Endothelial cell of umbilical vein (primary cell): ENCODE measurements around the gene KDM3B. TPM values are rescaled to one million over a fixed set of nuclear protein-coding genes. Genes with fewer than 3 reads are reported as not detected.

ENCODE experiments used
- BruUV-seq: library from RNA; stranded (reverse); fragments of 400-500 nt; replicated peaks from 2 replicates; lab custom pipeline; 2021; lab: Mats Ljungman, UMichigan
- CTCF ChIA-PET: fragments of 300-600, 350-600 bp; sonication (Branson Sonifier 250); formaldehyde crosslinking; loops from one replicate; lab custom pipeline; 2021; ENCODE audit warnings: antibody characterized with exemption, inconsistent platforms; lab: Charles Lee
- POLR2A ChIA-PET: fragments of 300-600, 350-600 bp; sonication (Branson Sonifier 250); formaldehyde crosslinking; loops from one replicate; lab custom pipeline; 2021; ENCODE audit warnings: antibody characterized with exemption, inconsistent platforms; lab: Charles Lee
- DNase-seq: peaks from one replicate; pipeline ENCODE4 v3.0.0-alpha.2; 2011; ENCODE audit warnings: low read depth, low spot score
- FAIRE-seq: peaks from 2 replicates; lab custom pipeline; 2011; peaks lifted over from hg19 to GRCh38; lab: Jason Lieb, UNC
- H2AFZ ChIP-seq: 2 replicates; pipeline ENCODE4 v1.6.0; 2012; ENCODE audit warnings: low read depth, low read length, control low read depth, inconsistent platforms
- H3K27ac ChIP-seq: 2 replicates; pipeline ENCODE4 v1.5.1; 2011; ENCODE audit warnings: low read depth, mild to moderate bottlenecking, control low read depth, low read length, moderate library complexity; ENCODE audit not compliant: insufficient read depth
- H3K27me3 ChIP-seq, 2 experiments: 2 replicates each; pipeline versions ENCODE4 v1.6.0 to v1.6.1; 2011; ENCODE audit warnings: low read length in 2 of 2, mixed read lengths in 1 of 2; ENCODE audit not compliant: control insufficient read depth in 2 of 2, insufficient read depth in 2 of 2
- H3K36me3 ChIP-seq, 2 experiments: 2 replicates in 1 of 2; 3 replicates in 1 of 2; pipeline ENCODE4 v1.5.1; 2011; ENCODE audit warnings: low read length in 2 of 2, mild to moderate bottlenecking in 1 of 2, moderate library complexity in 1 of 2; ENCODE audit not compliant: control insufficient read depth in 2 of 2, insufficient read depth in 2 of 2; ENCODE audit errors: extremely low read depth in 1 of 2
- H3K4me1 ChIP-seq: 3 replicates; pipeline ENCODE4 v1.5.1; 2011; ENCODE audit warnings: mild to moderate bottlenecking, low read length; ENCODE audit not compliant: control insufficient read depth, insufficient read depth; ENCODE audit errors: extremely low read depth
- H3K4me2 ChIP-seq: 2 replicates; pipeline ENCODE4 v1.6.1; 2011; ENCODE audit warnings: low read length, control low read depth, mixed read lengths; ENCODE audit not compliant: insufficient read depth
- H3K4me3 ChIP-seq, 3 experiments: fragments of 200-600 bp in 1 of 3; sonication (generic), shearing (Covaris generic) in 1 of 3; replicated peaks in 1 of 3; 2 replicates each; pipeline ENCODE4 v1.5.1; 2011 to 2016; ENCODE audit warnings: control low read depth in 3 of 3, low read length in 3 of 3, mild to moderate bottlenecking in 2 of 3, inconsistent platforms in 1 of 3, low read depth in 1 of 3, moderate library complexity in 1 of 3; ENCODE audit not compliant: insufficient read depth in 1 of 3
- H3K79me2 ChIP-seq: 2 replicates; pipeline ENCODE4 v1.6.0; 2012; ENCODE audit warnings: low read length, inconsistent platforms; ENCODE audit not compliant: control insufficient read depth, insufficient read depth
- H3K9ac ChIP-seq: replicated peaks from 2 replicates; pipeline ENCODE3; 2011; ENCODE audit warnings: low read length, control low read depth; ENCODE audit not compliant: insufficient read depth; ENCODE audit errors: extremely low read depth
- H3K9me1 ChIP-seq: replicated peaks from 3 replicates; pipeline ENCODE4 v1.6.0; 2011; ENCODE audit warnings: mild to moderate bottlenecking, low read length; ENCODE audit not compliant: control insufficient read depth, insufficient read depth; ENCODE audit errors: extremely low read depth
- H3K9me3 ChIP-seq: replicated peaks from 2 replicates; pipeline ENCODE4 v1.5.1; 2012; ENCODE audit warnings: low read length, inconsistent platforms; ENCODE audit not compliant: control insufficient read depth, insufficient read depth
- H4K20me1 ChIP-seq: replicated peaks from 2 replicates; pipeline ENCODE3; 2011; ENCODE audit warnings: mild to moderate bottlenecking, low read length; ENCODE audit not compliant: control insufficient read depth, insufficient read depth; ENCODE audit errors: extremely low read depth
- FOS ChIP-seq: IDR thresholded peaks from 2 replicates; pipeline ENCODE4 v1.6.1; 2011; ENCODE audit warnings: mild to moderate bottlenecking, low read length, moderate library complexity, borderline replicate concordance; ENCODE audit not compliant: insufficient read depth
- GATA2 ChIP-seq: IDR thresholded peaks from 2 replicates; pipeline ENCODE4 v1.7.0; 2011; ENCODE audit warnings: low read depth, mild to moderate bottlenecking, moderate library complexity, mixed read lengths, low read length; ENCODE audit not compliant: insufficient read length, insufficient read depth
- MYC ChIP-seq: IDR thresholded peaks from one replicate; pipeline ENCODE4 v1.6.1; 2011; ENCODE audit warnings: mild to moderate bottlenecking, low read depth, low read length
- POLR2A ChIP-seq: IDR thresholded peaks from 2 replicates; pipeline ENCODE4 v1.6.1; 2012; ENCODE audit warnings: low read depth, mild to moderate bottlenecking, control low read depth, low read length
- POLR2AphosphoS5 ChIP-seq: IDR thresholded peaks from 2 replicates; pipeline ENCODE4 v1.6.1; 2012; ENCODE audit warnings: low read depth, mild to moderate bottlenecking, control low read depth, low read length, moderate library complexity; ENCODE audit not compliant: insufficient read depth
- dilution Hi-C: fragments of 300-500 bp; cut with MboI; formaldehyde crosslinking; loops from one replicate; pipeline ENCODE4 v1.15.0; 2019; ENCODE audit warnings: low sequenced_read_pairs; ENCODE audit not compliant: extremely low pct_ligation_motif_present
- intact Hi-C: fragments of 100-400 bp; cut with micrococcal nuclease; formaldehyde crosslinking; loops from one replicate; pipeline ENCODE4 v1.10.0; 2022
- polyA plus RNA-seq, 4 experiments: library from polyadenylated mRNA; depleted of rRNA in 3 of 4; stranded (reverse) in 3 of 4; unstranded in 1 of 4; fragments of >200 nt; gene quantifications; 2 replicates each; pipeline versions ENCODE4 v1.2.1 to v1.2.3, GENCODE V29; 2011 to 2012; ENCODE audit warnings: missing spikeins in 1 of 4
- total RNA-seq: library from RNA; stranded (reverse); gene quantifications from 2 replicates; pipeline ENCODE4 v1.2.3, GENCODE V29; 2021
- TF ChIP-seq, protein P1 (sequence below), 2 donors: IDR thresholded peaks; 1 replicate in 1 of 2; 2 replicates in 1 of 2; pipeline ENCODE4 v1.5.1; 2011; ENCODE audit warnings: low read length in 2 of 2, mild to moderate bottlenecking in 2 of 2, moderate library complexity in 2 of 2, control low read depth in 1 of 2, inconsistent platforms in 1 of 2, low read depth in 1 of 2; ENCODE audit not compliant: insufficient read depth in 1 of 2; ENCODE audit errors: extremely low read depth in 1 of 2
- TF ChIP-seq, protein P2 (sequence below): IDR thresholded peaks from 2 replicates; pipeline ENCODE4 v1.6.1; 2011; ENCODE audit not compliant: insufficient read depth, insufficient read length

The KDM3B gene
- total and polyA plus RNA-seq, 2 donors (not counting 3 experiments of a cell fraction or from before 2014, with no cell fraction given) = 19.0 to 55.7 TPM

DNA sequence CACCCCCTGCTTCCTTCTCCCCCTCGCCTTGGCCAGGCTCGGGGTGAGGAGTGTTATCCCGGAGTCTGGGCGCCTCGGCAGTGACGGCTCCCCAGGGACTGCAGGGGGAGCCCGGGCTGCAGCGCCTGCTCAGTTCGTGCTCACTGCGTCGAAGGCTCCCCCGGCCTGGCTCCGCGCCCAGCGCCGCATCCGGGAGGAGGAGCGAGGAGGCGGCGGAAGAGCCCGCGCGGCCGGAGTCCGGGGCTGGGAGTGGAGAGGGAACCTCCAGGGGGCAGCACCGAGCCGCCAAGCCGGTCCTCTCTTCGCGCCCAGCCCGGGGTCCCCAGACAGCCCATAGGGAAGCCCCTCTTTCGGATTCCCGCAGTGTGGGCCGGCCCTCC lies 111.5 kb downstream of the KDM3B start:
- ChIA-PET POLR2A (interaction anchor here (1.6 kb wide), 1 partner anchor 29 kb away, joined by 6 read pairs; no protein-coding TSS in a partner anchor), CTCF (interaction anchor here (0.7 to 5.0 kb wide), 9 partner anchors 9 to 84 kb away, joined by 3 to 70 read pairs (median 7); no protein-coding TSS in a partner anchor)
- intact Hi-C loops (loop anchor here (1.0 kb wide), 2 partner anchors 14 to 39 kb away; no protein-coding TSS in a partner anchor), dilution Hi-C loops (no loop called here)
- H3K9ac ChIP-seq = peak overlapping the region; percentile 88
- H3K9me1 ChIP-seq = no peaks in the 10 kb centered on the region
- H3K9me3 ChIP-seq = no peaks in the 10 kb centered on the region
- BruUV-seq = no TSS peak
- H3K4me1 ChIP-seq = peaks cover 16% of the 10 kb centered on the region
- DNase-seq (peak; percentile 96), FAIRE-seq (no peak)
- H3K27ac ChIP-seq = peak overlapping the region; percentile 90
- H3K79me2 ChIP-seq = peaks cover 5% of the 10 kb centered on the region
- H3K27me3 ChIP-seq = no peaks in the 10 kb centered on the region
- H3K4me3 ChIP-seq = peak overlapping the region; percentile 62 to 84 (median 69)
- H3K36me3 ChIP-seq = peaks cover 0 to 3% of the 10 kb centered on the region in 2 experiments
- no peak for TF ChIP-seq FOS
- TF ChIP-seq POLR2AphosphoS5 = peak; percentile 80
- no peak for TF ChIP-seq GATA2
- TF ChIP-seq, protein P1, sequence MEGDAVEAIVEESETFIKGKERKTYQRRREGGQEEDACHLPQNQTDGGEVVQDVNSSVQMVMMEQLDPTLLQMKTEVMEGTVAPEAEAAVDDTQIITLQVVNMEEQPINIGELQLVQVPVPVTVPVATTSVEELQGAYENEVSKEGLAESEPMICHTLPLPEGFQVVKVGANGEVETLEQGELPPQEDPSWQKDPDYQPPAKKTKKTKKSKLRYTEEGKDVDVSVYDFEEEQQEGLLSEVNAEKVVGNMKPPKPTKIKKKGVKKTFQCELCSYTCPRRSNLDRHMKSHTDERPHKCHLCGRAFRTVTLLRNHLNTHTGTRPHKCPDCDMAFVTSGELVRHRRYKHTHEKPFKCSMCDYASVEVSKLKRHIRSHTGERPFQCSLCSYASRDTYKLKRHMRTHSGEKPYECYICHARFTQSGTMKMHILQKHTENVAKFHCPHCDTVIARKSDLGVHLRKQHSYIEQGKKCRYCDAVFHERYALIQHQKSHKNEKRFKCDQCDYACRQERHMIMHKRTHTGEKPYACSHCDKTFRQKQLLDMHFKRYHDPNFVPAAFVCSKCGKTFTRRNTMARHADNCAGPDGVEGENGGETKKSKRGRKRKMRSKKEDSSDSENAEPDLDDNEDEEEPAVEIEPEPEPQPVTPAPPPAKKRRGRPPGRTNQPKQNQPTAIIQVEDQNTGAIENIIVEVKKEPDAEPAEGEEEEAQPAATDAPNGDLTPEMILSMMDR (IDR thresholded peaks at IDR 0.05; ENCODE audit: extremely low read depth in 1 of 2, insufficient read depth in 1 of 2, low read depth in 1 of 2, low read length in 2 of 2) = peak; percentile 85 to 96
- peak; percentile 68 for TF ChIP-seq POLR2A
- TF ChIP-seq MYC = no peak
- TF ChIP-seq, protein P2, sequence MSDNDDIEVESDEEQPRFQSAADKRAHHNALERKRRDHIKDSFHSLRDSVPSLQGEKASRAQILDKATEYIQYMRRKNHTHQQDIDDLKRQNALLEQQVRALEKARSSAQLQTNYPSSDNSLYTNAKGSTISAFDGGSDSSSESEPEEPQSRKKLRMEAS = no peak
- H4K20me1 ChIP-seq = no peaks in the 10 kb centered on the region
- peak overlapping the region; percentile 92 for H2AFZ ChIP-seq
- H3K4me2 ChIP-seq = peak overlapping the region; percentile 93
